H1 (cell line): ENCODE measurements around the gene FAM120B. TPM values are rescaled to one million over a fixed set of nuclear protein-coding genes. Genes with fewer than 3 reads are reported as not detected.
A peak's percentile ranks its signal among the peaks of the same experiment; 100 is the strongest.

Experiments used
- CTCF ChIA-PET: fragments of 300-600 bp; sonication (Branson Sonifier 250); formaldehyde crosslinking; loops from one replicate; lab custom pipeline; 2021; ENCODE audit not compliant: partially characterized antibody; lab: Charles Lee
- POLR2A ChIA-PET: fragments of 300-600 bp; sonication (Branson Sonifier 250); formaldehyde crosslinking; loops from one replicate; lab custom pipeline; 2021; ENCODE audit warnings: inconsistent platforms; ENCODE audit not compliant: partially characterized antibody; lab: Charles Lee
- DNase-seq, 2 experiments: peaks; one replicate each; pipeline versions ENCODE4 v3.0.0 to v3.0.0-alpha.2; 2010 to 2022; ENCODE audit warnings: low spot score in 2 of 2, low read depth in 1 of 2, mixed read lengths in 1 of 2
- FAIRE-seq: peaks from 2 replicates; lab custom pipeline; 2011; peaks lifted over from hg19 to GRCh38; lab: Jason Lieb, UNC
- H2AFZ ChIP-seq: 2 replicates; pipeline ENCODE4 v1.8.1; 2012; ENCODE audit warnings: low read length, inconsistent platforms
- H2AK5ac ChIP-seq: 2 replicates; pipeline ENCODE4 v1.6.1; 2013; ENCODE audit warnings: low read depth, low read length
- H2BK120ac ChIP-seq: replicated peaks from 2 replicates; pipeline ENCODE3; 2013; ENCODE audit warnings: low read depth, low read length, inconsistent platforms
- H2BK12ac ChIP-seq: 2 replicates; pipeline ENCODE4 v1.6.1; 2013; ENCODE audit warnings: low read depth, low read length
- H2BK15ac ChIP-seq: 2 replicates; pipeline ENCODE4 v1.6.1; 2013; ENCODE audit warnings: low read length
- H2BK20ac ChIP-seq: 2 replicates; pipeline ENCODE4 v1.6.1; 2013; ENCODE audit warnings: low read length
- H2BK5ac ChIP-seq: 2 replicates; pipeline ENCODE4 v1.6.1; 2013; ENCODE audit warnings: low read depth, low read length
- H3K14ac ChIP-seq: 2 replicates; pipeline ENCODE4 v1.6.1; 2013; ENCODE audit warnings: inconsistent platforms; ENCODE audit not compliant: insufficient read length
- H3K18ac ChIP-seq: 2 replicates; pipeline ENCODE4 v1.6.1; 2013; ENCODE audit warnings: low read length; ENCODE audit errors: extremely low read depth
- H3K23ac ChIP-seq: 2 replicates; pipeline ENCODE4 v1.6.1; 2013; ENCODE audit warnings: inconsistent platforms; ENCODE audit not compliant: insufficient read length
- H3K23me2 ChIP-seq: 2 replicates; pipeline ENCODE4 v1.6.1; 2013; ENCODE audit warnings: low read depth, low read length
- H3K27ac ChIP-seq: 2 replicates; pipeline ENCODE4 v1.6.1; 2011; ENCODE audit warnings: low read depth, low read length, inconsistent platforms
- H3K27me3 ChIP-seq, 4 experiments: replicated peaks in 1 of 4; 1 replicate in 1 of 4; 2 replicates in 3 of 4; pipeline versions ENCODE4 v1.6.1 to v1.8.1; 2011 to 2013; ENCODE audit warnings: low read length in 3 of 4, mild to moderate bottlenecking in 3 of 4, inconsistent platforms in 2 of 4, mixed read lengths in 2 of 4, moderate library complexity in 1 of 4; ENCODE audit not compliant: control insufficient read depth in 3 of 4, insufficient read depth in 3 of 4; ENCODE audit errors: extremely low read depth in 1 of 4
- H3K36me3 ChIP-seq, 4 experiments: 2 replicates each; pipeline versions ENCODE4 v1.6.1 to v1.8.1; 2011 to 2013; ENCODE audit warnings: mild to moderate bottlenecking in 4 of 4, low read length in 3 of 4, moderate library complexity in 2 of 4, control low read depth in 1 of 4, inconsistent platforms in 1 of 4; ENCODE audit not compliant: insufficient read depth in 4 of 4, control insufficient read depth in 2 of 4
- H3K4ac ChIP-seq: replicated peaks from 2 replicates; pipeline ENCODE3; 2013; ENCODE audit warnings: low read length, low read depth, mixed read lengths, inconsistent platforms; ENCODE audit not compliant: insufficient read length
- H3K4me1 ChIP-seq, 4 experiments: replicated peaks in 1 of 4; 1 replicate in 1 of 4; 2 replicates in 3 of 4; pipeline versions ENCODE4 v1.6.1 to v1.8.1; 2011 to 2013; ENCODE audit warnings: low read length in 3 of 4, inconsistent platforms in 2 of 4, mixed read lengths in 1 of 4; ENCODE audit not compliant: insufficient read depth in 4 of 4, control insufficient read depth in 3 of 4
- H3K4me2 ChIP-seq, 2 experiments: 2 replicates each; pipeline versions ENCODE4 v1.6.1 to v1.8.1; 2011 to 2013; ENCODE audit warnings: low read depth in 2 of 2, low read length in 2 of 2, control low read depth in 1 of 2, inconsistent platforms in 1 of 2, mild to moderate bottlenecking in 1 of 2; ENCODE audit not compliant: insufficient read depth in 1 of 2
- H3K4me3 ChIP-seq, 4 experiments: fragments of 200-600, 300-600 bp in 1 of 4; sonication (generic), shearing (Covaris generic), sonication (Bioruptor Twin) in 1 of 4; 2 replicates each; pipeline versions ENCODE4 v1.5.1 to v1.8.1; 2011 to 2016; ENCODE audit warnings: low read length in 4 of 4, low read depth in 3 of 4, control low read depth in 2 of 4, inconsistent platforms in 2 of 4, mild to moderate bottlenecking in 2 of 4, mixed read lengths in 1 of 4, moderate library complexity in 1 of 4; ENCODE audit not compliant: insufficient read depth in 2 of 4; ENCODE audit errors: extremely low read depth in 1 of 4
- H3K56ac ChIP-seq: replicated peaks from 2 replicates; pipeline ENCODE3; 2013; ENCODE audit warnings: low read depth, mild to moderate bottlenecking, mixed read lengths, low read length, inconsistent platforms; ENCODE audit not compliant: insufficient read length
- H3K79me1 ChIP-seq: 2 replicates; pipeline ENCODE4 v1.6.1; 2013; ENCODE audit warnings: low read depth, low read length, control low read depth
- H3K79me2 ChIP-seq, 2 experiments: 2 replicates each; pipeline versions ENCODE4 v1.6.1 to v1.8.1; 2012 to 2013; ENCODE audit warnings: low read length in 2 of 2, mild to moderate bottlenecking in 2 of 2, inconsistent platforms in 1 of 2; ENCODE audit not compliant: insufficient read depth in 2 of 2, control insufficient read depth in 1 of 2
- H3K9ac ChIP-seq, 4 experiments: replicated peaks in 1 of 4; 1 replicate in 1 of 4; 2 replicates in 3 of 4; pipeline versions ENCODE4 v1.6.1 to v1.8.1; 2011 to 2013; ENCODE audit warnings: low read depth in 3 of 4, low read length in 3 of 4, control low read depth in 2 of 4, mild to moderate bottlenecking in 2 of 4, moderate library complexity in 2 of 4, inconsistent platforms in 1 of 4; ENCODE audit errors: extremely low read depth in 1 of 4
- H3K9me3 ChIP-seq, 2 experiments: 2 replicates each; pipeline versions ENCODE4 v1.6.1 to v1.8.1; 2012 to 2013; ENCODE audit warnings: mild to moderate bottlenecking in 2 of 2, moderate library complexity in 2 of 2, control low read depth in 1 of 2, inconsistent platforms in 1 of 2, low read depth in 1 of 2, low read length in 1 of 2, mixed read lengths in 1 of 2; ENCODE audit not compliant: insufficient read depth in 2 of 2
- H4K20me1 ChIP-seq, 2 experiments: replicated peaks in 1 of 2; 2 replicates each; pipeline versions ENCODE3 to v1.8.1; 2011 to 2013; ENCODE audit warnings: inconsistent platforms in 2 of 2, low read length in 2 of 2, mild to moderate bottlenecking in 1 of 2; ENCODE audit not compliant: insufficient read depth in 2 of 2, control insufficient read depth in 1 of 2
- H4K5ac ChIP-seq: 2 replicates; pipeline ENCODE4 v1.6.1; 2013; ENCODE audit warnings: low read length, low read depth, mixed read lengths, inconsistent platforms; ENCODE audit not compliant: insufficient read length
- H4K8ac ChIP-seq: 2 replicates; pipeline ENCODE4 v1.8.0; 2013; ENCODE audit warnings: mild to moderate bottlenecking, moderate library complexity, low read length, inconsistent platforms; ENCODE audit not compliant: insufficient read depth; ENCODE audit errors: extremely low read depth
- H4K91ac ChIP-seq: replicated peaks from 2 replicates; pipeline ENCODE3; 2013; ENCODE audit warnings: low read length, mixed read lengths, inconsistent platforms; ENCODE audit not compliant: insufficient read length
- CBX5 ChIP-seq: fragments of 300-800, 300-1000 bp; sonication (generic); IDR thresholded peaks from 2 replicates; pipeline ENCODE4 v1.7.1; 2016; ENCODE audit warnings: antibody characterized with exemption, low read length, low read depth
- E2F6 ChIP-seq: IDR thresholded peaks from 2 replicates; pipeline ENCODE4 v1.6.1; 2012; ENCODE audit warnings: inconsistent platforms
- HDAC6 ChIP-seq: IDR thresholded peaks from one replicate; pipeline ENCODE4 v1.7.1; 2012; ENCODE audit warnings: low read depth, mild to moderate bottlenecking, inconsistent platforms, low read length, moderate library complexity
- KDM1A ChIP-seq: fragments of 200-600, 300-600 bp; sonication (generic); IDR thresholded peaks from 2 replicates; pipeline ENCODE4 v1.7.1; 2016; ENCODE audit warnings: mild to moderate bottlenecking, low read length, borderline replicate concordance
- PHF8 ChIP-seq: fragments of 200-600 bp; sonication (generic); conservative IDR thresholded peaks from 2 replicates; pipeline ENCODE4 v1.7.1; 2012; ENCODE audit warnings: low read depth, mild to moderate bottlenecking, inconsistent platforms, low read length, moderate library complexity
- POLR2A ChIP-seq, 2 experiments: IDR thresholded peaks; 1 replicate in 1 of 2; 2 replicates in 1 of 2; pipeline ENCODE4 v1.6.1; 2011; ENCODE audit warnings: low read depth in 2 of 2, low read length in 2 of 2, mild to moderate bottlenecking in 2 of 2; ENCODE audit errors: control extremely low read depth in 1 of 2
- RBBP5 ChIP-seq: IDR thresholded peaks from 2 replicates; pipeline ENCODE4 v1.7.1; 2012; ENCODE audit warnings: low read depth, mild to moderate bottlenecking, inconsistent platforms, low read length, moderate library complexity, borderline replicate concordance
- SP1 ChIP-seq: IDR thresholded peaks from 2 replicates; pipeline ENCODE4 v1.6.1; 2011; ENCODE audit warnings: low read depth, low read length
- TAF1 ChIP-seq: IDR thresholded peaks from 2 replicates; pipeline ENCODE4 v1.6.1; 2011; ENCODE audit warnings: mild to moderate bottlenecking, low read depth, low read length
- USF2 ChIP-seq: IDR thresholded peaks from 2 replicates; pipeline ENCODE4 v1.6.1; 2011; ENCODE audit warnings: low read length, improper control_type of control experiment
- WGBS, 2 experiments: shearing (Covaris generic) in 1 of 2; methylation state at CpG; one replicate each; pipeline versions ENCODE4 v1.1.6 to v1.1.7; 2013 to 2015; ENCODE audit warnings: low lambda C conversion rate in 2 of 2, mixed read lengths in 2 of 2, inconsistent platforms in 1 of 2, low coverage in 1 of 2, missing lambda C conversion rate in 1 of 2; ENCODE audit not compliant: insufficient replicate concordance in 2 of 2, insufficient coverage in 1 of 2, insufficient read length in 1 of 2; ENCODE audit errors: extremely low coverage in 1 of 2, missing lambda C conversion rate in 1 of 2; 5-methylcytosine and 5-hydroxymethylcytosine counted together
- polyA plus RNA-seq, 7 experiments: library from polyadenylated mRNA; depleted of rRNA in 3 of 7; stranded (reverse) in 5 of 7; unstranded in 2 of 7; fragments of >200 nt in 5 of 7; fragments of 200-250 nt in 2 of 7; gene quantifications; 1 replicate in 5 of 7; 2 replicates in 1 of 7; 4 replicates in 1 of 7; pipeline versions ENCODE4 v1.2.1 to v1.2.3, GENCODE V29; 2011 to 2013; ENCODE audit warnings: missing spikeins in 2 of 7, mixed read lengths in 2 of 7
- total RNA-seq: library from RNA; stranded (reverse); fragmentation: NEBNext Ultra II Directional; extraction: Animal tissue kit (Norgen Biotek cat#: 25700); gene quantifications from 2 replicates; pipeline ENCODE4 v1.2.1, GENCODE V29; 2021
- TF ChIP-seq, protein P1 (sequence below): IDR thresholded peaks from 2 replicates; pipeline ENCODE4 v1.6.1; 2012; ENCODE audit warnings: inconsistent platforms

Gene FAM120B
- total and polyA plus RNA-seq, 2 of the 8 experiments (the other 6 are each of a cell fraction or from before 2014, with no cell fraction given) = 5.1 to 12.5 TPM

- ChIA-PET CTCF (interaction anchor here (1.2 kb wide), 1 partner anchor 24 kb away, joined by 3 read pairs; no protein-coding TSS in a partner anchor), POLR2A (no interaction called here)
- Histone ChIP-seq H3K9me3 (no peaks in the 10 kb centered on the region), H2BK15ac (no peak overlapping the region), H4K91ac (no peak overlapping the region), H4K8ac (no peak overlapping the region), H3K23me2 (no peaks in the 10 kb centered on the region), H3K36me3 (peaks cover 0 to 5% (median 0%) of the 10 kb centered on the region in 4 experiments; a peak in 2 of 8 replicates), H3K27ac (no peak overlapping the region), H2BK20ac (no peak overlapping the region), H3K79me1 (no peaks in the 10 kb centered on the region; the same call in 1 of the 2 replicates), H3K56ac (no peak overlapping the region), H2BK120ac (no peak overlapping the region), H3K18ac (no peak overlapping the region), H3K79me2 (no peaks in the 10 kb centered on the region), H3K27me3 (no peaks in the 10 kb centered on the region), H3K4me1 (no peaks in the 10 kb centered on the region), H3K4me2 (no peak overlapping the region), H2AFZ (no peak overlapping the region), H2BK12ac (peak overlapping the region; percentile 42; the same call in 1 of the 2 replicates), H3K4ac (no peak overlapping the region), H4K20me1 (peaks cover 0 to 5% of the 10 kb centered on the region in 2 experiments), H3K14ac (no peak overlapping the region), H3K4me3 (no peak overlapping the region), H4K5ac (no peak overlapping the region), H2BK5ac (peak overlapping the region; percentile 37; the same call in 1 of the 2 replicates), H3K23ac (no peak overlapping the region), H2AK5ac (no peak overlapping the region), H3K9ac (no peak overlapping the region)
- 93% methylated on average over 5 of the region's 5 CpGs; no CpG with 5 or more reads in 1 of the 2 experiments for WGBS, 2 experiments
- no peak for TF ChIP-seq KDM1A
- no peak for TF ChIP-seq PHF8
- no peak for TF ChIP-seq RBBP5
- TF ChIP-seq USF2 = no peak
- TF ChIP-seq CBX5 = no peak
- no peak for TF ChIP-seq HDAC6
- TF ChIP-seq E2F6 = no peak
- TF ChIP-seq SP1 = no peak
- TF ChIP-seq, protein P1, sequence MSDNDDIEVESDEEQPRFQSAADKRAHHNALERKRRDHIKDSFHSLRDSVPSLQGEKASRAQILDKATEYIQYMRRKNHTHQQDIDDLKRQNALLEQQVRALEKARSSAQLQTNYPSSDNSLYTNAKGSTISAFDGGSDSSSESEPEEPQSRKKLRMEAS = no peak
- no peak for TF ChIP-seq POLR2A (IDR thresholded peaks at IDR 0.05; ENCODE audit: control extremely low read depth in 1 of 2, low read depth in 2 of 2, low read length in 2 of 2)
- TF ChIP-seq TAF1 = no peak
- DNase-seq (no peak), FAIRE-seq (no peak)
These were observed 51.3 kb downstream of the FAM120B start for GRCh38 chr6:170357812-170358211.
